HG03575 (cell line): Measurements from ENCODE around the gene SLC5A10.

Source experiments
- ATAC-seq: cut with Tn5 transposase; IDR thresholded peaks from one replicate; pipeline ENCODE4 v1.9.1; 2021; ENCODE audit not compliant: unreplicated experiment, insufficient number of reproducible peaks, low FRiP score; ENCODE audit errors: extremely low read depth

Gene SLC5A10

DNA sequence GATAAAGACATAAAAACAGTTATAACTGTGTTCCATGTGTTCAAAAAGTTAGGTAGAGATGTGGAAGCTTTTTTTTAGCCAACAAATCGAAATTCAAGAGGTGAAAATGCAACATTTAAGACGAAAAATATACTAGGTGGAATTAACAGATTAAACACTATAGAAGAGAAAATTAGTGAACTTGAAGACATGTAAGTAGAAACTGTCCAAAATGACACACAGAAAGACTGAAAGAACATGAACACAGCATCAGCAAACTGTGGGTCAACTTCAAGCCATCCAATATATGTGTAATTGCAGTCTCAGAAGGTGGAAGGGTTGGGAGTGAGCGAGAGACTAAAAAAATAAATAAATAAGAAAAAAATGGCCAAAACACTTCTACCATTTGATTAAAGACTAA is 43.3 kb downstream of the SLC5A10 start:
- no peak for ATAC-seq

- ATAC-seq = no peak
Observed at GRCh38 chr17:18996458-18996857, 44.5 kb downstream of the SLC5A10 start.

- ATAC-seq = no peak
Observed at GRCh38 chr17:18997650-18998196, 45.8 kb downstream of the SLC5A10 start.

DNA sequence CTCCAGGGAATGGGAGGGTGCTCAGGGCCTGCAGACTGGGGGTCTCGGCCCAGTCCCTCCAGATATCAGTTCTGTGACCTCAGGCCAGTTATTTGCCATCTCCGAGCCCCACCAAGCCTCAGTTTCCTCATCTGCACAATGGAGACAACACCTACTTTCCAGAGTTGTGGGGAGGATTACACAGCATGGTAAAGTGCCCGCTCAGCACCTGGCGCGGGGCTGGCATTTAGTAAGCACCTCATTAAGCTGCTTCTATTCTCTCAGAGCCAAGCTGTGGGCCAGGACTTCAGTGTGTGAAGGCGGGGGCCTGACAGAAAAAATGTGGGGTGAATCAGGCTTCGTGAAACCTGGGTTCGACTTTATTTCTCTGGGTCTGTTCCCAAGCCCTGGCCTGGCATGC is 47.4 kb downstream of the SLC5A10 start:
- no peak for ATAC-seq

- no peak for ATAC-seq
Observed at GRCh38 chr17:18999911-19000310, 47.9 kb downstream of the SLC5A10 start.

DNA sequence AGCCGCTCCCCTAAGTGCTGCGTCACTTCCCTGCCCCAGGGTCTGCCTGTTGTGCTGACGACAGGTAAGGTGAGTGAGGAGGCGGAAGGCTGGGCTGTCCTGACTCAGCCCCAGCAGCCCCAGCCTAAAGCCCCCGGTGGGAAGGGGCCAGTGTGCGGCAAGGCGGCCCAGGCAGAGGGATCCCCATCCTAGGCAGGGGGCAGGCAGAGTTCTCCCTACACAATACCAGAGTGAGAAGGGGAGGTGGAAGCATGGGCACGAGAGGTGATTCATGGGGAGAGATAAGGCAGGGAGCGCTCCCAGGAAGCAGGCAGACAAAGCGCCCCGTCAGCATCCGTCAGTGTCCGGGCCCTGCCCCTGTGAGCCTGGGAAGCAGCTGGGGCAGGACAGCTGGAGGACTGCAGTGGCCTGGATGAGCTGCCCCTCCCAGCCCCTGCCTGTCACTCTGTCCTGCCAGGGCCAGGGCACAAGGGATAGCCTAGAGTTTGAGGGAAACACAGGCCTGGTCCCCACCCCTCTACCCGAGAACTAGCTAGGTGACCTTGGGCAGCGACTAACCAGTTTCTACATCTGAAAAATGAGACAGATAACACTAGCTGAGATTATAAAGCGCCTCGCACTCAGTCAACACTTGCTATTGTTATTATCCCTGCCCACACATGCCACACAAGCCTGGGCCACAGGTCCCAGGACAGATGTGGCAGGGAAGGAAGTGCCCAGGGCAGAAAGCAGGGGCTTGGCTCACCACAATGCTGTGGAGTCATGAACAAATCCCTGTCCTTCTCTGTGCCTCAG is 48.8 kb downstream of the SLC5A10 start:
- no peak for ATAC-seq

DNA sequence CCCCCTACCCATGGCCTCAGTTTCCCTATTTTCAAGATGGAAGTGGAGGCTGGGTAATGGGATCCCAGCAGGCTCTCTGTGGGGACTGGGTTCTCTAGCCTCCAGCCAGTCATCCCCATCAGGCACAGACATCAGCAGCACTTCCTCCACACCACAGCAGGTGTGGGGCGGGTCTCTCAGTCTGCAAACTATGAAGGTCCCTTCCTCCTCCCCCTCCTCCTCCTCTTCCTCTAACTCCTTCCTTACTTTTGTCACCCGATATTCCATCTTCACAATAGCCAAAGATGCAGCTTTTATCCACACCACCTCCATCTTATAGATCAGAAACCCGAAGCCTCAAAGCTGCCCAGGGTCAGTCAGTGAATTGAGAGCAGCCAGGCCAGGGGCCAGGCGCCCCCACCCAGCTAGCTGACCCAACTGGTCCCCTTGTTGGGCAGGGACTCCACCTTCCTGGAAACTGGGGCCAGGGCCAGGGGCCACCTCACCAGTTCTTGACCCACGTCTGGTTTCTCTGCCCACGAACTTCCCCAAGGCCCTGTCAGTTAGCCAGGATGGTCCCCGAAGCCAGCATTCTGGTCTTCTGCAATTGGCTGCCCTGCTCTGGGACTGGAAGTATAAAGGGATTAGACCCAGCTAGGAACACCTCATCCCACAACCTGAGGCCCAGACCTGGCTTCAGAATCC is 50.1 kb downstream of the SLC5A10 start:
- ATAC-seq = no peak

- ATAC-seq = no peak
Observed at GRCh38 chr17:19002805-19003542, 51.0 kb downstream of the SLC5A10 start.

GRCh38 chr17:19003543-19004420 is 51.8 kb downstream of the SLC5A10 start:
- ATAC-seq = no peak

- ATAC-seq = no peak
Observed at GRCh38 chr17:19004421-19005136, 52.6 kb downstream of the SLC5A10 start, which contains the start of gene FAM83G. Gene FAM83G (minus strand): TSS chr17:19004764. CDS start chr17:19004041, 723 bp downstream.

DNA sequence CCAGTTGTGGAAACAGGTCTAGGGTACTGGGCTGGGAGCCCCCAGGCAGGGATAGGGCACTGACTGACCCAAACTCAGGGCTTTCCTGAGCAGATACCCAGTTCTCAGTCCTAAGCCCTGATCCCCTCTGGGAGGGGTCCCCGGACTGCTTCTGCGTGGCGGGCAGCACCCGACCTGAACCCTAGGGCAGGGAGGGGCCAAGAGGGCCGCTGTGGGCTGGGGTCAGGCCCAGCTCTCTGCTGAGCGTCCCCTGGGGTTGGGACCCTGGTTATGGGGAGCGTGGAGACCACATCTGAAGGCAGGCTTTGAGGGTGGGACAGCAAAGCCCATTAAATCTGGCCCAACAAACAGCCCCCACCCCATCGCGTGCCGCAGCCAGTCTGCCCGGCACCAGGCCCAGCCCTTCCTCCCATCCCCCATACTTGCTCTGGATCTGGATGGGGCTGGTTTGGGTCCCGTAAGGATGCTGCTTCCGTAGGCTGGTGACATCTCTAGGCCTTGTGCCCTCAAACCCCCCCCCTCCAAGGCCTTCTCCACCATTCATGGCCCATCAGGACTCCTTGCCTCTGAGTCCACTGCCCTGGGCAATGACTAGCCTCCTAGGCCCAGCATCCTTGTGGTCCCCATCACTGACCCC is 53.3 kb downstream of the SLC5A10 start:
- no peak for ATAC-seq

GRCh38 chr17:19005789-19006430 is 53.9 kb downstream of the SLC5A10 start:
- ATAC-seq = no peak

GRCh38 chr17:19006698-19007097 is 54.7 kb downstream of the SLC5A10 start:
- ATAC-seq = no peak

DNA sequence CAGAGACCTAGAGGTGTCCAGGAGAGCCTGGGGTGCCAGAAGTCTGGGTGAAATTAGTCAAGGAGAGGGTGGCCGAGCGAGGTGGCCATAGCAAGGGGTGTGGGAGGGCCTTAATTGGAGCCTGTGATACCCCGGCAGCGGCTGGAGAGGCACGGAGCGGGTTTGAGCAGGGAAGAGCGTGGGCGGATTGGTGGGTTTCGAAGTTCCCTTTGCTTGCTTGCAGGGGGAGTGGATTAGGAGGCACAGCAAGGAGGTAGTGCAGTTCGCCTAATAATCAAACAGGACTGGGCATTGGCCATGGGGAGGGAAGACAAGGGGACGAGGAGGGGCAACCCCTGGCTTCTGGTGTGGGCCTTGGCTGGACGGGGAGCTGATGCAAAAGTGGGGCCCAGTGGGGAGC is 58.0 kb downstream of the SLC5A10 start:
- ATAC-seq = no peak

GRCh38 chr17:19010729-19011505 is 59.0 kb downstream of the SLC5A10 start:
- ATAC-seq = no peak

- no peak for ATAC-seq
Observed at GRCh38 chr17:19011581-19011980, 59.6 kb downstream of the SLC5A10 start.
